Muscle layer of duodenum (tissue), 2 donors: Measurements from ENCODE around the gene ADCY2.

Experiments
- H3K27ac ChIP-seq: one replicate; pipeline ENCODE4 v1.7.0; 2013; ENCODE audit warnings: mild to moderate bottlenecking, low read length
- H3K27me3 ChIP-seq: one replicate; pipeline ENCODE4 v1.7.0; 2013; ENCODE audit warnings: low read depth, mild to moderate bottlenecking, control low read depth, low read length
- H3K36me3 ChIP-seq, 2 donors: one replicate each; pipeline ENCODE4 v1.7.0; 2013; ENCODE audit warnings: low read length in 2 of 2, control low read depth in 1 of 2, mild to moderate bottlenecking in 1 of 2; ENCODE audit not compliant: insufficient read depth in 2 of 2, control insufficient read depth in 1 of 2
- H3K4me1 ChIP-seq, 2 donors: one replicate each; pipeline ENCODE4 v1.7.0; 2013; ENCODE audit warnings: low read length in 2 of 2, mild to moderate bottlenecking in 2 of 2, control low read depth in 1 of 2, moderate library complexity in 1 of 2; ENCODE audit not compliant: insufficient read depth in 2 of 2, control insufficient read depth in 1 of 2
- H3K4me3 ChIP-seq, 2 donors: one replicate each; pipeline ENCODE4 v1.7.0; 2013; ENCODE audit warnings: low read length in 2 of 2, low read depth in 1 of 2, mild to moderate bottlenecking in 1 of 2
- H3K9me3 ChIP-seq, 2 donors: one replicate each; pipeline ENCODE4 v1.7.0; 2013; ENCODE audit warnings: low read length in 2 of 2, control low read depth in 1 of 2, mild to moderate bottlenecking in 1 of 2; ENCODE audit not compliant: control insufficient read depth in 1 of 2
- donor health status: healthy.

ADCY2 gene

GRCh38 chr5:7396713-7397454, 946 bp downstream of the ADCY2 start:
- no peaks in the 10 kb centered on the region for H3K36me3 ChIP-seq
- peak overlapping the region; percentile 60 to 72 for H3K4me3 ChIP-seq
- H3K4me1 ChIP-seq, result peaks cover 0 to 5% of the 10 kb centered on the region in 2 donors
- H3K27me3 ChIP-seq, result no peaks in the 10 kb centered on the region
- no peaks in the 10 kb centered on the region for H3K9me3 ChIP-seq
- no peak overlapping the region for H3K27ac ChIP-seq

DNA sequence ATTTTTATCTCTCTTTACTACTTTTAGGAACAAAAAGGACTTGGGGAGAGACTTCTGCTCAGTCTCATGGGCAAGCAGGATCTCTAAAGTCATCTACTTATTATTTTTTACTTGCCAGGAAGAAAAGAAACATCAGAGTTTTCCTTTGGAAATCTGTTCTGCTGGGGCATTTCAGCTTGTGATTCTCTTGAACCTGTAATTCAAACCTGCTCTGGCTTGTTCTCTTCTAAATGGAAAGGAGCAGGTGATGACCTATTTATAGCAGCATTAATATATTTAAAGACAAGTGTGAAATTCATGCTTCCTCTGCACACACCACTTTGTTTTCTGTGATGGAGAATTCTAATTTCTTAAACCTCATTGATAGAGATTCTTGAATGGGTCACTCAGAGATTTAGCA, 2.0 kb downstream of the ADCY2 start:
- no peak overlapping the region for H3K27ac ChIP-seq
- H3K4me1 ChIP-seq, result peaks cover 0 to 5% of the 10 kb centered on the region in 2 donors
- no peaks in the 10 kb centered on the region for H3K27me3 ChIP-seq
- H3K4me3 ChIP-seq, result no peak overlapping the region
- no peaks in the 10 kb centered on the region for H3K36me3 ChIP-seq
- H3K9me3 ChIP-seq, result no peaks in the 10 kb centered on the region

GRCh38 chr5:7398596-7399280, 2.8 kb downstream of the ADCY2 start:
- H3K27me3 ChIP-seq, result no peaks in the 10 kb centered on the region
- no peaks in the 10 kb centered on the region for H3K36me3 ChIP-seq
- peaks cover 0 to 5% of the 10 kb centered on the region in 2 donors for H3K4me1 ChIP-seq
- no peak overlapping the region for H3K4me3 ChIP-seq
- no peak overlapping the region for H3K27ac ChIP-seq
- no peaks in the 10 kb centered on the region for H3K9me3 ChIP-seq

GRCh38 chr5:7405277-7405676, 9.3 kb downstream of the ADCY2 start:
- no peaks in the 10 kb centered on the region for H3K27me3 ChIP-seq
- H3K9me3 ChIP-seq, result no peaks in the 10 kb centered on the region
- H3K36me3 ChIP-seq, result no peaks in the 10 kb centered on the region
- no peak overlapping the region for H3K4me3 ChIP-seq
- no peaks in the 10 kb centered on the region for H3K4me1 ChIP-seq
- no peak overlapping the region for H3K27ac ChIP-seq

- Histone ChIP-seq H3K9me3 (no peaks in the 10 kb centered on the region), H3K4me3 (no peak overlapping the region), H3K36me3 (no peaks in the 10 kb centered on the region), H3K27me3 (no peaks in the 10 kb centered on the region), H3K4me1 (no peaks in the 10 kb centered on the region), H3K27ac (no peak overlapping the region)
These were observed 15.1 kb downstream of the ADCY2 start for GRCh38 chr5:7410936-7411511.

GRCh38 chr5:7412409-7412808, 16.5 kb downstream of the ADCY2 start:
- no peak overlapping the region for H3K27ac ChIP-seq
- H3K27me3 ChIP-seq, result peaks cover under 1% of the 10 kb centered on the region
- H3K4me3 ChIP-seq, result no peak overlapping the region
- H3K4me1 ChIP-seq, result no peaks in the 10 kb centered on the region
- H3K36me3 ChIP-seq, result no peaks in the 10 kb centered on the region
- no peaks in the 10 kb centered on the region for H3K9me3 ChIP-seq

DNA sequence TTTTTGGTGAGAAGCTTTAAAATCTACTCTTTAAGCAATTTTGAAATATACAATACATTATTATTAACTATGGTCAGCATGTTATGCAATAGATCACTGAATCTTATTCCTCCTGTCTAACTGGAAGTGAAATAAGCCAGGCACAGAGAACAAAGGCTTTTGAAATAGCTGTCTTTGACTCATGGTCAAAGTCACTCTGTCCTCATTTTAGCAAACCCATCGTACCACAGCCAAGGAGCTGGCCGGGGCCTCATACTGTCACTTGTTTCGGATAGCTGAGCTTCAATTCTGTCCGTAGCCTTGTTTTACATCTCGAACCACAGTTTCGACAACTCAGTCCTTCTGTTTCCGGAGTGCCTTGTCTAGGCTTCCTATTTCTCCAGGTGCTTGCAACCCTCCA, 19.2 kb downstream of the ADCY2 start:
- Histone ChIP-seq H3K27ac (no peak overlapping the region), H3K27me3 (peaks cover 4% of the 10 kb centered on the region), H3K36me3 (no peaks in the 10 kb centered on the region), H3K9me3 (no peaks in the 10 kb centered on the region), H3K4me1 (no peaks in the 10 kb centered on the region), H3K4me3 (no peak overlapping the region)

- Histone ChIP-seq H3K27me3 (peaks cover 4% of the 10 kb centered on the region), H3K4me1 (no peaks in the 10 kb centered on the region), H3K4me3 (no peak overlapping the region), H3K27ac (no peak overlapping the region), H3K9me3 (no peaks in the 10 kb centered on the region), H3K36me3 (no peaks in the 10 kb centered on the region)
These were observed 19.9 kb downstream of the ADCY2 start for GRCh38 chr5:7415587-7416535.

GRCh38 chr5:7418276-7418675, 22.3 kb downstream of the ADCY2 start:
- Histone ChIP-seq H3K4me3 (no peak overlapping the region), H3K4me1 (peaks cover 0 to 7% of the 10 kb centered on the region in 2 donors), H3K9me3 (no peaks in the 10 kb centered on the region), H3K27me3 (peaks cover 4% of the 10 kb centered on the region), H3K36me3 (no peaks in the 10 kb centered on the region), H3K27ac (no peak overlapping the region)

DNA sequence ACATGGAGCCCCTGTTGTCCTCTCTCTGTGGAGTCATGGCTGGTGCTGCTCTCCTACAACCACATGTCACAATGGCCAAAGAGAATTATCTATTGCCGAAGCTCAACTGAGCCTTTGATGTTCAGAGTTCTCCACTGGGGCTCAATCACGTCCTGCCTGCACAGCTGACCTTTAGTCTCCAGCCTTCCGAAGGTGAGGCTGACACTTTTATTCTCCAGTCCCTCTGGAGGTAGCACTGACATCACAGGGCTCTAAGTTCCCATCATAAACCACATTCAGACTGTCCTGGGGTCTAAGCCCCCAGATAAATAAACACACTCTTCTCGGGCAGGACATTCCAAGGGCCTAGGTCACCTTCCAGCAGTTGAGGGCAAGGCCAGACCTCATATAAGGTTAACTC, 23.4 kb downstream of the ADCY2 start:
- Histone ChIP-seq H3K4me1 (peaks cover 0 to 7% of the 10 kb centered on the region in 2 donors), H3K4me3 (no peak overlapping the region), H3K27ac (no peak overlapping the region), H3K9me3 (no peaks in the 10 kb centered on the region), H3K36me3 (no peaks in the 10 kb centered on the region), H3K27me3 (peaks cover 4% of the 10 kb centered on the region)

- H3K4me3 ChIP-seq, result no peak overlapping the region
- H3K36me3 ChIP-seq, result no peaks in the 10 kb centered on the region
- no peak overlapping the region for H3K27ac ChIP-seq
- peaks cover 0 to 7% of the 10 kb centered on the region in 2 donors for H3K4me1 ChIP-seq
- peaks cover 4% of the 10 kb centered on the region for H3K27me3 ChIP-seq
- H3K9me3 ChIP-seq, result no peaks in the 10 kb centered on the region
These were observed 23.9 kb downstream of the ADCY2 start for GRCh38 chr5:7419846-7420245.
